H9 (cell line): Measurements from ENCODE around the gene FANK1. TPM values are rescaled to one million over a fixed set of nuclear protein-coding genes. Genes with fewer than 3 reads are reported as not detected.

Experiments
- DNase-seq: peaks from one replicate; pipeline ENCODE4 v3.0.0-alpha.2; 2017
- H2AFZ ChIP-seq: one replicate; pipeline ENCODE4 v1.6.1; 2013; ENCODE audit warnings: mild to moderate bottlenecking, low read length, control low read depth, moderate library complexity
- H2AK5ac ChIP-seq: 2 replicates; pipeline ENCODE4 v1.6.1; 2013; ENCODE audit warnings: low read length, control low read depth, mixed read lengths; ENCODE audit not compliant: insufficient read length
- H2BK120ac ChIP-seq: one replicate; pipeline ENCODE4 v1.6.1; 2013; ENCODE audit warnings: low read depth, mild to moderate bottlenecking, low read length, control low read depth, inconsistent platforms; ENCODE audit not compliant: poor library complexity, severe bottlenecking
- H2BK12ac ChIP-seq: 2 replicates; pipeline ENCODE4 v1.6.1; 2013; ENCODE audit warnings: low read length, control low read depth, mixed read lengths, low read depth; ENCODE audit not compliant: insufficient read length
- H2BK15ac ChIP-seq: 2 replicates; pipeline ENCODE4 v1.6.1; 2013; ENCODE audit warnings: low read depth, low read length, control low read depth
- H2BK20ac ChIP-seq: one replicate; pipeline ENCODE4 v1.6.1; 2013; ENCODE audit warnings: low read depth, mild to moderate bottlenecking, low read length, control low read depth, inconsistent platforms; ENCODE audit not compliant: poor library complexity, severe bottlenecking
- H2BK5ac ChIP-seq: 2 replicates; pipeline ENCODE4 v1.6.1; 2013; ENCODE audit warnings: low read length, control low read depth, mixed read lengths; ENCODE audit not compliant: insufficient read length
- H3K14ac ChIP-seq: 2 replicates; pipeline ENCODE4 v1.6.1; 2013; ENCODE audit warnings: low read length, control low read depth; ENCODE audit not compliant: insufficient read depth
- H3K18ac ChIP-seq: 2 replicates; pipeline ENCODE4 v1.6.1; 2013; ENCODE audit warnings: low read depth, mild to moderate bottlenecking, mixed read lengths, low read length, control low read depth; ENCODE audit not compliant: insufficient read length
- H3K23ac ChIP-seq: 2 replicates; pipeline ENCODE4 v1.6.1; 2013; ENCODE audit warnings: low read length, control low read depth, mixed read lengths, low read depth; ENCODE audit not compliant: insufficient read length
- H3K23me2 ChIP-seq: 2 replicates; pipeline ENCODE4 v1.6.1; 2013; ENCODE audit warnings: low read depth, mild to moderate bottlenecking, mixed read lengths, low read length, control low read depth; ENCODE audit not compliant: insufficient read length, poor library complexity, severe bottlenecking
- H3K27ac ChIP-seq: 2 replicates; pipeline ENCODE4 v1.5.1; 2013; ENCODE audit warnings: low read length, control low read depth, mixed read lengths, low read depth; ENCODE audit not compliant: insufficient read length
- H3K27me3 ChIP-seq: 2 replicates; pipeline ENCODE4 v1.6.1; 2013; ENCODE audit warnings: low read length, control low read depth, inconsistent platforms; ENCODE audit not compliant: insufficient read depth
- H3K4ac ChIP-seq: 2 replicates; pipeline ENCODE4 v1.6.1; 2013; ENCODE audit warnings: low read depth, mild to moderate bottlenecking, control low read depth, inconsistent platforms, low read length, moderate library complexity
- H3K4me1 ChIP-seq: 2 replicates; pipeline ENCODE4 v1.6.1; 2013; ENCODE audit warnings: low read length, control low read depth, inconsistent platforms; ENCODE audit not compliant: insufficient read depth
- H3K4me2 ChIP-seq: 2 replicates; pipeline ENCODE4 v1.6.1; 2013; ENCODE audit warnings: low read length, control low read depth, mixed read lengths; ENCODE audit not compliant: insufficient read length, insufficient read depth
- H3K56ac ChIP-seq: 2 replicates; pipeline ENCODE4 v1.6.1; 2013; ENCODE audit warnings: low read depth, mild to moderate bottlenecking, mixed read lengths, low read length, control low read depth; ENCODE audit not compliant: insufficient read length
- H3K79me1 ChIP-seq: 2 replicates; pipeline ENCODE4 v1.6.1; 2013; ENCODE audit warnings: low read depth, mild to moderate bottlenecking, moderate library complexity, low read length, control low read depth, inconsistent platforms; ENCODE audit not compliant: insufficient read depth, poor library complexity, severe bottlenecking
- H3K79me2 ChIP-seq: 2 replicates; pipeline ENCODE4 v1.6.1; 2013; ENCODE audit warnings: low read length, control low read depth, inconsistent platforms; ENCODE audit not compliant: insufficient read depth
- H3K9ac ChIP-seq: 2 replicates; pipeline ENCODE4 v1.6.1; 2013; ENCODE audit warnings: low read length, control low read depth, mixed read lengths; ENCODE audit not compliant: insufficient read length; ENCODE audit errors: extremely low read depth
- H3K9me3 ChIP-seq: one replicate; pipeline ENCODE4 v1.6.1; 2013; ENCODE audit warnings: low read depth, low read length, inconsistent platforms; ENCODE audit not compliant: control insufficient read depth
- H3T11ph ChIP-seq: one replicate; pipeline ENCODE4 v1.6.1; 2013; ENCODE audit warnings: mild to moderate bottlenecking, low read length, control low read depth, inconsistent platforms
- H4K20me1 ChIP-seq: one replicate; pipeline ENCODE4 v1.6.1; 2013; ENCODE audit not compliant: control insufficient read depth, insufficient read length, insufficient read depth
- H4K5ac ChIP-seq: 2 replicates; pipeline ENCODE4 v1.6.1; 2013; ENCODE audit warnings: low read depth, mild to moderate bottlenecking, mixed read lengths, low read length, control low read depth; ENCODE audit not compliant: insufficient read length
- H4K8ac ChIP-seq: replicated peaks from 2 replicates; pipeline ENCODE4 v1.6.1; 2013; ENCODE audit warnings: low read length, control low read depth, mixed read lengths, low read depth; ENCODE audit not compliant: insufficient read length
- H4K91ac ChIP-seq: 2 replicates; pipeline ENCODE4 v1.6.1; 2013; ENCODE audit warnings: low read depth, mild to moderate bottlenecking, moderate library complexity, mixed read lengths, low read length, control low read depth; ENCODE audit not compliant: insufficient read length
- H3K27ac Mint-ChIP-seq, 3 experiments: 2 replicates in 2 of 3; 3 replicates in 1 of 3; pipeline ENCODE4 v1.8.0; 2020 to 2021; ENCODE audit warnings: mixed read lengths in 3 of 3, mild to moderate bottlenecking in 1 of 3, moderate library complexity in 1 of 3
- H3K27me3 Mint-ChIP-seq: 2 replicates; pipeline ENCODE4 v1.8.0; 2021; ENCODE audit warnings: low read depth, mild to moderate bottlenecking, moderate library complexity, mixed read lengths
- H3K36me3 Mint-ChIP-seq, 3 experiments: 2 replicates in 2 of 3; 3 replicates in 1 of 3; pipeline ENCODE4 v1.8.0; 2020 to 2021; ENCODE audit warnings: low read depth in 3 of 3, mixed read lengths in 3 of 3; ENCODE audit not compliant: insufficient read depth in 1 of 3
- H3K4me1 Mint-ChIP-seq, 2 experiments: 2 replicates each; pipeline ENCODE4 v1.8.0; 2020; ENCODE audit warnings: mixed read lengths in 2 of 2
- H3K4me3 Mint-ChIP-seq, 2 experiments: 2 replicates in 1 of 2; 3 replicates in 1 of 2; pipeline ENCODE4 v1.8.0; 2020 to 2021; ENCODE audit warnings: mild to moderate bottlenecking in 2 of 2, mixed read lengths in 2 of 2, moderate library complexity in 1 of 2
- H3K9me3 Mint-ChIP-seq, 2 experiments: 2 replicates in 1 of 2; 3 replicates in 1 of 2; pipeline ENCODE4 v1.8.0; 2020; ENCODE audit warnings: mild to moderate bottlenecking in 2 of 2, mixed read lengths in 2 of 2, moderate library complexity in 1 of 2
- CTCF ChIP-seq: fragments of 200-600 bp; sonication (generic); conservative IDR thresholded peaks from 3 replicates; pipeline ENCODE4 v1.8.0; 2021; ENCODE audit warnings: antibody characterized with exemption, mild to moderate bottlenecking
- WGBS: extraction: QIAGEN DNeasy Blood & Tissue Kit; methylation state at CpG from one replicate; pipeline ENCODE4 v1.1.7; 2013; ENCODE audit warnings: missing lambda C conversion rate, low lambda C conversion rate, mixed read lengths; ENCODE audit not compliant: insufficient read length; ENCODE audit errors: extremely low coverage; 5-methylcytosine and 5-hydroxymethylcytosine counted together
- total RNA-seq: library from RNA; stranded (reverse); gene quantifications from 2 replicates; pipeline ENCODE4 v1.2.1, GENCODE V29; 2021

FANK1 gene
- total RNA-seq, 1 experiment from 2014 or later, result 0.68 TPM

- DNase-seq, result no peak
- WGBS, result no CpG with 5 or more reads among the region's 6 CpGs
- Histone ChIP-seq H2BK15ac (no peak overlapping the region), H4K5ac (no peak overlapping the region), H3K79me2 (no peaks in the 10 kb centered on the region), H3K79me1 (no peaks in the 10 kb centered on the region), H3K23ac (no peak overlapping the region), H3K27me3 (no peaks in the 10 kb centered on the region), H3K4ac (no peak overlapping the region), H4K91ac (no peak overlapping the region), H2AFZ (no peak overlapping the region), H3K9me3 (no peaks in the 10 kb centered on the region), H2BK12ac (no peak overlapping the region), H3K18ac (no peak overlapping the region), H3K14ac (no peak overlapping the region), H2BK120ac (no peak overlapping the region), H2BK5ac (no peak overlapping the region), H3K27ac (no peak overlapping the region), H3K23me2 (no peaks in the 10 kb centered on the region), H3K4me2 (no peak overlapping the region), H4K8ac (no peak overlapping the region), H3K56ac (no peak overlapping the region), H2AK5ac (no peak overlapping the region), H3T11ph (no peak overlapping the region), H3K4me1 (no peaks in the 10 kb centered on the region), H4K20me1 (no peaks in the 10 kb centered on the region), H3K9ac (no peak overlapping the region), H2BK20ac (no peak overlapping the region)
- peaks cover 28 to 30% of the 10 kb centered on the region in 2 experiments for H3K4me1 Mint-ChIP-seq
- peak overlapping the region in 1 of 3 experiments; percentile 45; a peak in 1 of 7 replicates for H3K27ac Mint-ChIP-seq
- H3K4me3 Mint-ChIP-seq, result no peak overlapping the region
- peaks cover 0 to 2% (median 0%) of the 10 kb centered on the region in 3 experiments; a peak in 1 of 7 replicates for H3K36me3 Mint-ChIP-seq
- TF ChIP-seq CTCF, result peak; percentile 55; the same call in 2 of the 3 replicates
- H3K27me3 Mint-ChIP-seq, result no peaks in the 10 kb centered on the region; the same call in 1 of the 2 replicates
- no peaks in the 10 kb centered on the region for H3K9me3 Mint-ChIP-seq
Observed at GRCh38 chr10:125976960-125977605, 80.7 kb downstream of the FANK1 start.
